ENCODE data around the gene TSHZ2. TPM values are rescaled to one million over a fixed set of nuclear protein-coding genes. Genes with fewer than 3 reads are reported as not detected.

Gene TSHZ2
- total RNA-seq, 1 experiment from 2014 or later = 0.07 TPM

GRCh38 chr20:53490620-53491019 is 518.5 kb downstream of the TSHZ2 start:
- H3K4me1 ChIP-seq (ENCODE audit: control insufficient read depth in 1 of 2, insufficient read depth in 2 of 2, low read length in 2 of 2) = no peaks in the 10 kb centered on the region
- no peak overlapping the region for H3K9ac ChIP-seq (ENCODE audit: low read length)
- no peaks in the 10 kb centered on the region for H3K36me3 ChIP-seq (ENCODE audit: control insufficient read depth in 1 of 2, insufficient read depth in 2 of 2, low read length in 2 of 2)
- no peaks in the 10 kb centered on the region for H3K9me3 ChIP-seq (ENCODE audit: control insufficient read depth in 1 of 2, insufficient read depth in 1 of 2, low read depth in 1 of 2, low read length in 2 of 2)
- no peak overlapping the region for H3K4me2 ChIP-seq (ENCODE audit: low read length)
- ChIA-PET POLR2A (no interaction called here), RAD21 (ENCODE audit: low non-redundant PET in 1 of 2, low total read pairs in 2 of 2, uncharacterized antibody in 2 of 2, unreplicated experiment in 2 of 2) (no interaction called here), CTCF (no interaction called here)
- H3K4me3 ChIP-seq (replicated peaks in 1 of 2; ENCODE audit: low read depth in 1 of 2, low read length in 2 of 2) = no peak overlapping the region
- no peaks in the 10 kb centered on the region for H3K9me2 ChIP-seq (ENCODE audit: insufficient read depth)
- BruUV-seq (replicated peaks) = no TSS peak
- no peak for ATAC-seq
- DNase-seq (ENCODE audit: low read depth, low spot score) = no peak
- H3K27me3 ChIP-seq (ENCODE audit: insufficient read depth, low read length) = no peaks in the 10 kb centered on the region
- H3K27ac ChIP-seq (ENCODE audit: low read depth, low read length) = no peak overlapping the region
- no peaks in the 10 kb centered on the region for H4K20me1 ChIP-seq (ENCODE audit: insufficient read depth)
- H3K79me2 ChIP-seq (ENCODE audit: insufficient read depth, low read length) = no peaks in the 10 kb centered on the region
- TF ChIP-seq EGR1 (IDR thresholded peaks at IDR 0.05; ENCODE audit: low read depth) (no peak), EZH2phosphoT487 (IDR thresholded peaks at IDR 0.05; ENCODE audit: borderline replicate concordance) (no peak)
- intact Hi-C loops (cut with micrococcal nuclease) = no loop called here
- H2AFZ ChIP-seq (ENCODE audit: low read depth, low read length, poor library complexity, severe bottlenecking) = no peak overlapping the region

GRCh38 chr20:53491462-53491861 is 519.3 kb downstream of the TSHZ2 start:
- Histone ChIP-seq H3K9me2 (ENCODE audit: insufficient read depth) (no peaks in the 10 kb centered on the region), H2AFZ (ENCODE audit: low read depth, low read length, poor library complexity, severe bottlenecking) (no peak overlapping the region), H3K4me2 (ENCODE audit: low read length) (no peak overlapping the region), H3K36me3 (ENCODE audit: control insufficient read depth in 1 of 2, insufficient read depth in 2 of 2, low read length in 2 of 2) (no peaks in the 10 kb centered on the region), H3K27me3 (ENCODE audit: insufficient read depth, low read length) (no peaks in the 10 kb centered on the region), H3K4me1 (ENCODE audit: control insufficient read depth in 1 of 2, insufficient read depth in 2 of 2, low read length in 2 of 2) (no peaks in the 10 kb centered on the region), H3K9ac (ENCODE audit: low read length) (no peak overlapping the region), H3K4me3 (replicated peaks in 1 of 2; ENCODE audit: low read depth in 1 of 2, low read length in 2 of 2) (no peak overlapping the region), H3K79me2 (ENCODE audit: insufficient read depth, low read length) (no peaks in the 10 kb centered on the region), H3K27ac (ENCODE audit: low read depth, low read length) (no peak overlapping the region), H4K20me1 (ENCODE audit: insufficient read depth) (no peaks in the 10 kb centered on the region), H3K9me3 (ENCODE audit: control insufficient read depth in 1 of 2, insufficient read depth in 1 of 2, low read depth in 1 of 2, low read length in 2 of 2) (no peaks in the 10 kb centered on the region)
- CTCF ChIA-PET = no interaction called here
- intact Hi-C loops (cut with micrococcal nuclease) = no loop called here
- no TSS peak for BruUV-seq (replicated peaks)
- RAD21 ChIA-PET (ENCODE audit: low non-redundant PET in 1 of 2, low total read pairs in 2 of 2, uncharacterized antibody in 2 of 2, unreplicated experiment in 2 of 2) = no interaction called here
- ATAC-seq = no peak
- TF ChIP-seq CEBPB (IDR thresholded peaks at IDR 0.05; ENCODE audit: low read depth) (no peak), SIN3A (IDR thresholded peaks at IDR 0.05; ENCODE audit: low read depth) (no peak), ZNF274 (IDR thresholded peaks at IDR 0.05; ENCODE audit: low read depth, low read length) (no peak), YY1 (IDR thresholded peaks at IDR 0.05; ENCODE audit: extremely low read depth, insufficient replicate concordance, low read depth, low read length) (no peak), JUND (IDR thresholded peaks at IDR 0.05) (no peak), SP1 (IDR thresholded peaks at IDR 0.05; ENCODE audit: low read depth) (no peak), RAD21 (IDR thresholded peaks at IDR 0.05; ENCODE audit: low read depth) (no peak), EZH2phosphoT487 (IDR thresholded peaks at IDR 0.05; ENCODE audit: borderline replicate concordance) (no peak), ZFX (IDR thresholded peaks at IDR 0.05) (no peak), ELF1 (IDR thresholded peaks at IDR 0.05; ENCODE audit: borderline replicate concordance, low read depth) (no peak), TCF7L2 (IDR thresholded peaks at IDR 0.05; ENCODE audit: borderline replicate concordance, extremely low read depth, insufficient read depth, insufficient read length) (no peak), POLR2AphosphoS5 (IDR thresholded peaks at IDR 0.05; ENCODE audit: low read depth, low read length) (no peak), EGR1 (IDR thresholded peaks at IDR 0.05; ENCODE audit: low read depth) (no peak), FOSL1 (IDR thresholded peaks at IDR 0.05; ENCODE audit: low read depth) (no peak)
- TF ChIP-seq, protein P1, sequence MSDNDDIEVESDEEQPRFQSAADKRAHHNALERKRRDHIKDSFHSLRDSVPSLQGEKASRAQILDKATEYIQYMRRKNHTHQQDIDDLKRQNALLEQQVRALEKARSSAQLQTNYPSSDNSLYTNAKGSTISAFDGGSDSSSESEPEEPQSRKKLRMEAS (IDR thresholded peaks at IDR 0.05) = no peak
- TF ChIP-seq, protein P2, sequence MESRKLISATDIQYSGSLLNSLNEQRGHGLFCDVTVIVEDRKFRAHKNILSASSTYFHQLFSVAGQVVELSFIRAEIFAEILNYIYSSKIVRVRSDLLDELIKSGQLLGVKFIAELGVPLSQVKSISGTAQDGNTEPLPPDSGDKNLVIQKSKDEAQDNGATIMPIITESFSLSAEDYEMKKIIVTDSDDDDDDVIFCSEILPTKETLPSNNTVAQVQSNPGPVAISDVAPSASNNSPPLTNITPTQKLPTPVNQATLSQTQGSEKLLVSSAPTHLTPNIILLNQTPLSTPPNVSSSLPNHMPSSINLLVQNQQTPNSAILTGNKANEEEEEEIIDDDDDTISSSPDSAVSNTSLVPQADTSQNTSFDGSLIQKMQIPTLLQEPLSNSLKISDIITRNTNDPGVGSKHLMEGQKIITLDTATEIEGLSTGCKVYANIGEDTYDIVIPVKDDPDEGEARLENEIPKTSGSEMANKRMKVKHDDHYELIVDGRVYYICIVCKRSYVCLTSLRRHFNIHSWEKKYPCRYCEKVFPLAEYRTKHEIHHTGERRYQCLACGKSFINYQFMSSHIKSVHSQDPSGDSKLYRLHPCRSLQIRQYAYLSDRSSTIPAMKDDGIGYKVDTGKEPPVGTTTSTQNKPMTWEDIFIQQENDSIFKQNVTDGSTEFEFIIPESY (IDR thresholded peaks at IDR 0.05; ENCODE audit: extremely low read depth, insufficient replicate concordance, low read length) = no peak
- TF ChIP-seq, protein P3, sequence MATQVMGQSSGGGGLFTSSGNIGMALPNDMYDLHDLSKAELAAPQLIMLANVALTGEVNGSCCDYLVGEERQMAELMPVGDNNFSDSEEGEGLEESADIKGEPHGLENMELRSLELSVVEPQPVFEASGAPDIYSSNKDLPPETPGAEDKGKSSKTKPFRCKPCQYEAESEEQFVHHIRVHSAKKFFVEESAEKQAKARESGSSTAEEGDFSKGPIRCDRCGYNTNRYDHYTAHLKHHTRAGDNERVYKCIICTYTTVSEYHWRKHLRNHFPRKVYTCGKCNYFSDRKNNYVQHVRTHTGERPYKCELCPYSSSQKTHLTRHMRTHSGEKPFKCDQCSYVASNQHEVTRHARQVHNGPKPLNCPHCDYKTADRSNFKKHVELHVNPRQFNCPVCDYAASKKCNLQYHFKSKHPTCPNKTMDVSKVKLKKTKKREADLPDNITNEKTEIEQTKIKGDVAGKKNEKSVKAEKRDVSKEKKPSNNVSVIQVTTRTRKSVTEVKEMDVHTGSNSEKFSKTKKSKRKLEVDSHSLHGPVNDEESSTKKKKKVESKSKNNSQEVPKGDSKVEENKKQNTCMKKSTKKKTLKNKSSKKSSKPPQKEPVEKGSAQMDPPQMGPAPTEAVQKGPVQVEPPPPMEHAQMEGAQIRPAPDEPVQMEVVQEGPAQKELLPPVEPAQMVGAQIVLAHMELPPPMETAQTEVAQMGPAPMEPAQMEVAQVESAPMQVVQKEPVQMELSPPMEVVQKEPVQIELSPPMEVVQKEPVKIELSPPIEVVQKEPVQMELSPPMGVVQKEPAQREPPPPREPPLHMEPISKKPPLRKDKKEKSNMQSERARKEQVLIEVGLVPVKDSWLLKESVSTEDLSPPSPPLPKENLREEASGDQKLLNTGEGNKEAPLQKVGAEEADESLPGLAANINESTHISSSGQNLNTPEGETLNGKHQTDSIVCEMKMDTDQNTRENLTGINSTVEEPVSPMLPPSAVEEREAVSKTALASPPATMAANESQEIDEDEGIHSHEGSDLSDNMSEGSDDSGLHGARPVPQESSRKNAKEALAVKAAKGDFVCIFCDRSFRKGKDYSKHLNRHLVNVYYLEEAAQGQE (IDR thresholded peaks at IDR 0.05; ENCODE audit: low read depth) = no peak
- POLR2A ChIA-PET = no interaction called here
- no peak for DNase-seq (ENCODE audit: low read depth, low spot score)

Measured in HCT116 (cell line).